Measurements from ENCODE around the gene POLD4.
"Not testable (repeated sequence)": the region's sequence is repeated elsewhere in the genome, so short reads cannot be mapped to it uniquely, and the experiment has no call there.

Gene POLD4

DNA sequence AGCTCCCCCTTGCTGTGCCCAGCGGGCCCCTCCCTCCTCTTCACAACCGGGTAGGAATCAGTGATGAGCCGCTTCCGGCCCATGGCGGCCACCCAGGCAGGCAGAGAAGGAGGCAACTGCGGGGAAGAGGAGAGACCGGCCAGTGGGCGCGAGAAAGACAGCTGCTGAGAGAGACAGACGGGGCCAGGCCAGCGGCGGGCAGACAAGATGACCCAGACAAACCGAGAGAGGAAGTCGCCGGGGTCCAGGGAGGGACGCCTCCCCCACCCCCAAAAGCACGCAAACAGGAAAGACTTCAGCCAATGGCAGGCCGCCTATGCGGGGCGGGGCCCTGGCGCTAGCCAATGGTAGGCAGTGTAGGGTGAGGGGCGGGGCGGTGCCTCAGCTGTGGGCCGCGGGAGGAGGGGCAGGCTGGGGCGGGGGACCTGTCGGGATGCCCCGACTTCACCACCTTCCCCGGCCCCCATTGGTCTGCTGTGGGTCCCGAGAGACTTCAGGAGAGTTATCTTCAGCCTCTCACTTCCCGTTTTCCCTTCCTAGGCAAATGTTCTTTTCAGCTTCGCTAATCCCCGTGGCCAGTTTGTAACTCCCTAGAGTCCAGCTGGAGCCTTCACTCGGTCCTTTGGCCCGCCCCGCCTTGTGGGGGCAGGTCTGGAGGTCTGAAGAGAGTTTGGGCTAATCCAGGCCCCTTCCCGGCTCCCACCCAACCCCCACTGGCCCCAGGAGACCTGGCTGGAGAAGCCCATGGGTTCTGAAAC is at the start of gene POLD4:
Gene POLD4, minus strand, starts transcription at position 230 of the 758 bp plus-strand sequence. Its CDS starts 147 bp downstream, at position 83.
- peak; percentile 48 for DNase-seq

DNA sequence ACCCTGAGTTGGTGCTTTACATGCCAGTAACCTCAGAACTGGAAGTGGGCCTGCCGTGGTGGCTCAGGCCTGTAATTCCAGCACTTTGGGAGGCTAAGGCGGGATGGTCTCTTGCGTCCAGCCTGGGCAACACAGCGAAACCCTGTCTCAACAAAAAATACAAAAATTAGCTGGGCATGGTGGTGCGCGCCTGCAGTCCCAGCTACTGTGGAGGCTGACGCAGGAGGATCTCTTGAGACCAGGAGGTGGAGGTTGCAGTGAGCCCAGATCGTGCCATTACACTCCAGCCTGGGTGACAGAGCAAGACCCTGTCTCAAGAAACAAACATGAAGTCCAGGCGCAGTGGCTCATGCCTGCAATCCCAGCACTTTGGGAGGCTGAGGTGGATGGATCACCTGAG is 49.7 kb upstream of the POLD4 start:
- not testable (repeated sequence) for DNase-seq

DNA sequence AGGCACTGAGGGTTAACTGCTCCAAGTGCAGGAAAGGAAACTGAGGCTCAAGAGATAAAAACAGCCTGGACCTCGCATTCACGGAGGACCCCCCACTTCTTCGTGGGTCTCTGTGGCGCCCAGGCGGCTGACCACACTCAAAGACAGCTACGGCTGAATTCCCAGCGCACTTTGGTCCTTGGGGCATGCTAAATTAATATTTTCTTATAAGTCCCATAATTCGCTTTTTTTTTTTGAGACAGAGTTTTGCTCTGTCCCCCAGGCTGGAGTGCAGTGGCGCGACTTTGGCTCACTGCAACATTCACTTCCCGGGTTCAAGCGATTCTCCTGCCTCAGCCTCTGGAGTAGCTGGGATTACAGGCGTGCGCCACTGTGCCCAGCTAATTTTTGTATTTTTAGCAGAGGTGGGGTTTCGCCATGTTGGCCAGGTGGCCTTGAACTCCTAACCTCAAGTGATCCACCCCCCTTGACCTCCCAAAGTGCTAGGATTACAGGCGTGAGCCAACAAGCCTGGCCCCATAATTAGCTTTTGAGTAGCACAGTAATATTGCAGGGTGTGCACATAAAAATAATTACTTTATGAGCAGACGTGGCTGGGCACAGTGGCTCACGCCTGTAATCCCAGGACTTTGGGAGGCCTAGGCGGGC is 49.0 kb upstream of the POLD4 start:
- not testable (repeated sequence) for DNase-seq

DNA sequence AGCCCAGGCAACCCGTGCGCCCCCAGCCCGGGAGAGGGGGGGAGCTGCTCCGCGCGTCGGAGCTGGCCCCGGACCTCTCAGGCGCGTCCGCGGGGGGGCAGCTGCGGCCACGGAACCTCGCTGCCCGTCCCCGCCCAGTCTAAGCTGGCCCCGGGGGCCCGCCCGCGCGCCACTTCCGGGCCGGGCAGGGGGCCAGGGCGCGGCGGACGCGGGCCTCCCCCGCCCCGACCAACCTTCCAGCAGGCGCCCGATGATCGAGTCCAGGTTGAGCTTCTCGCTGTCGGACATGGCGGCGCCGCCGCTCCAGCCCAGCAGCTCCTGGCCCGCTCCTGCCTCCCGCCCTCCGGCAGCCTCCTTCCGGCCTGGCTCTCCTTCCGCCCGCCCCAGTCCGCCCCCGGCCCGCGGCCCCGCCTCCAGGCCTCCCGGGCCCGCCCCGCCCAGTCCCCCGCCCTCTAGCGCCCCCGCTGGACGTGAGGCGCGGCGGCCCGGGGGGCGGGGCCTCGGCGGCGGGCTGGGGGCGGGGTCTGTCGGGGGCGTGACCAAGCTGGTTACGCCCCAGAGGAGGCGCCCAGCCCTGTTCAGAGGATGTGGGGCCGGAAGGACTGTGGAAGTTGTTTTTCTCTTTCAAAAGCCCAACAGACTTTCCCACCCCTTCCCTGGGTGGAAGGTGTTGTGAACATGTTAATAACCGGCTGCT is 48.3 kb upstream of the POLD4 start, which contains the start of gene PPP1CA:
Gene PPP1CA, minus strand, starts transcription at position 364 of the 697 bp plus-strand sequence. Its CDS starts 76 bp downstream, at position 288.
- DNase-seq: no peak

DNA sequence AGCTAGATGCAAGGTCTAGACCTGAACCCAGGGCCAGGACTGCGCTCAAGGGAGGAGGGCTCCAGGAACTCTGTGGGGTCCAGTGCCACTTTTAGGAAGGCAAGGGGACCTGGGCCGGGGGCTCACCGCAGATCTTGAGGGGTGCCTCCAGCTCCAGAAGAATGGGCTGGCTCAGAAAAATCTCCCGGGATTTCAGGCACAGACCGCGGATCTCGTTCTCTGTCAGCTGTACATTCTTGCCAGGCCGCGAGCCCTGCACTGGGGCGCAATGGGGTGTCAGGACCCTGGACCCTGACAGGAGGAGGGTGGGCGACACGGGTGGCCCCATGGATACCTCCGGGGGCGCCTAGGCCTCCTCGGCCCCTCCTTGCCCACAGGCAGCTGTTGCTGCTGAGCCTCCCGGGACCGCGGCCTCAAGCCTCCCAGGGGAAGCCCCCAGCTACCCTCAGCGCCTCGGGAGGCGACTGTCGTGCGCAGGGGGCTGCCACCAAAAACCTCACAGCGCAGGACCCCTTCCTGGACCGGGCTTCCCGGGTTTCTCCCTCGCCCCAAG is 47.7 kb upstream of the POLD4 start:
- no peak for DNase-seq

DNA sequence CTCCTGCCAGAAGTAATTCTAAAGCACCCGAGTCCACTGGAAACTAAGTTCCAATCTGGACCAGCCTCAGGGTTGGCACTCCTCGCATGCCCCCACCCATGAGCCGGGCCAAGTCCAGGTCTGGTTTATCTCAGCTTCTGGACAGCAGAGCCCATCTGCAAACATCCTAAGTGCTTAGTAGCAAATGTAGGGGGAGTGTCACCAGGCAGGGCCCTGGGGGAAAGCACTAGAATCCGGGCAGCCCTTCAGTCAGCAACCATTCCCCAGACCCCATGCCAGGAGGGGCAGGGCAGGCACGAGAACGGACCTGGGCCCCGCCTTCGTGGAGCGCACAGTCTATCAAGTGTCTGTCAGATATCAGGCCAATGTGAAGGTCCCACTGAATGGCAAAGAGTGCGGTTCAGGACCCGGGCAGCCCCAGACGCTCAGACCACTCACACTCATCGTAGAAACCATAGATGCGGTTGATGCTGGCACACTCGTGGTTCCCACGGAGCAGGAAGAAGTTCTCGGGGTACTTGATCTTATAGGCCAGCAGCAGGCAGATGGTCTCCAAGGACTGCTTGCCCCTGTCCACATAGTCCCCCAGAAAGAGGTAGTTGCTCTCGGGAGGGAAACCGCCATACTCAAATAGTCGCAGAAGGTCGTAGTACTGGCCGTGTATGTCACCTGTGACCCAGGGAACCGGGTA is 47.0 kb upstream of the POLD4 start:
- no peak for DNase-seq

DNA sequence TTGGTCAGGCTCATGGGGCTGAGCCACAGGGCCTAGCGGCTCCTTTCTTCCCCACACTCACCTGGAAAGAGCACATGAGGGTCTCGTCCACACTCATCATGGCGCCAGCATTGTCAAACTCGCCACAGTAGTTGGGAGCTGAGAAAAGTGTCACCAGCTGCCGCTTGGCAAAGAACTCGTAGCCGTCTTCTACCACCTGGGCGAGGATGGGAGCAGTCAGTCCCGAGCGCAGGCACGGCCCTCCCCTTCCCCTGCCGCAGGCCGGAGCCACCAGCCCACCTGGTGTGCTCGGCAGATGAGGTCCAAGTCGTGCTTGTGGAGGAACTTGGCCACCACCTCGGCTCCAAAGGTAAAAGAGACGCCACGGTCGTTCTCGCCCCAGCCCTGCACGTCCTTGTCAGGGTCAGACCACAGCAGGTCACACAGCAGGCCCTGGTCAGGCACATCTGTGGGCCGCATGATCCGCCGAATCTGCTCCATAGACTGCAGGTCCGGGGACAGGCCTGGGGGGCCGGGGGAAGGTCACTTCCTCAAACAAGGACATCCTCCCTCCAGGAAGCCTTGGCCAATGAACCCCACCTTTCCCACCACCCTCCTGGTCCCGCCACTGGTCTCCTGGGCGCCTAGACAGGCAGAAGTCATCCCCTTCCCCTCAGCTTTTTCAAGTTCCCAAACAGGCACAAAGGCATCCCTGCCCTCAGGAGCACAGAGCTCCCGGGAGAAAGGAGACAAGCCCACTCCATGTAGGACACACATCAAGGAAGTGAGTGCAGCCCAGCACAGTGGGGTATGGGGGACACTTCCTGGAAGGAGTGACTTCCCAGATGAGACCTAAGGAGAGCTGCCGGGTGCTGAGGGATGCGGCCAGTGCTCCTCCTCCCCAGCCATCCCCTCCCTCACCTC is 45.6 kb upstream of the POLD4 start:
- DNase-seq: no peak

GRCh38 chr11:67397986-67398660 is 44.8 kb upstream of the POLD4 start:
- no peak for DNase-seq

- DNase-seq: no peak
Measured at GRCh38 chr11:67397536-67397935, 44.2 kb upstream of the POLD4 start.

DNA sequence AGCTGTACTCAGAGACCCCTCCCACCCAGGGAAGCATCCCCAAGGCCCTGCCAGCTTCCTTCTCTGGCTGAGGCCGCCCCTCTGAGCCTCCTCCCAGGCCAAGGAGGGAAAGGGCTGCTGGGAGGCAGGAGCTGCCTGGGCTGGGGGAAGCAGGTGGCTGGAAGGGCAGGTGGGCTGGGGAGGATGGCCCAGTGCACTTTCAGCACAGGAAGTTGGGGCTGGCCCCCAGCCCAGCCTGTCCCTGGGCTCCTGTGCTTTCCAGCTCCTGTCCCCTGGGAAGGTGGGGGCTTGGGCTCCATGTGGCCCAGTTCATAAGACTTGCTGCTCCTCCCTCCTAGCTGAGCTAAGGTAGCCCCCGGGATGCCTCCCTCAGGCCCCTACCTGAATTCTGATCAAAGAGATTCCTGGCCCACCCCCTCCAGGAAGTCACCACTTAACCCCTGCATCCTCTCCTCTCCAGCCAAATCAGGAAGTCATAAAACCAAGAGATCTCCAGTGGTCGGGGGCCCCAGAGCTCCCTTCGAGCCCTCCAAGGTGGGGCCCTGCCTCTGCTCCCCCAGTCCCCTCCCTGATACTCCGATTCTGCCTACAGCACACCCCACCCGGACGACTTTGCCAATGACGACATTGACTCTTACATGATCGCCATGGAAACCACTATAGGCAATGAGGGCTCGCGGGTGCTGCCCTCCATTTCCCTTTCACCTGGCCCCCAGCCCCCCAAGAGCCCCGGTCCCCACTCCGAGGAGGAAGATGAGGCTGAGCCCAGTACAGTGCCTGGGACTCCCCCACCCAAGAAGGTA is 43.4 kb upstream of the POLD4 start:
- no peak for DNase-seq

GRCh38 chr11:67396259-67396581 is 42.9 kb upstream of the POLD4 start:
- DNase-seq: no peak

DNA sequence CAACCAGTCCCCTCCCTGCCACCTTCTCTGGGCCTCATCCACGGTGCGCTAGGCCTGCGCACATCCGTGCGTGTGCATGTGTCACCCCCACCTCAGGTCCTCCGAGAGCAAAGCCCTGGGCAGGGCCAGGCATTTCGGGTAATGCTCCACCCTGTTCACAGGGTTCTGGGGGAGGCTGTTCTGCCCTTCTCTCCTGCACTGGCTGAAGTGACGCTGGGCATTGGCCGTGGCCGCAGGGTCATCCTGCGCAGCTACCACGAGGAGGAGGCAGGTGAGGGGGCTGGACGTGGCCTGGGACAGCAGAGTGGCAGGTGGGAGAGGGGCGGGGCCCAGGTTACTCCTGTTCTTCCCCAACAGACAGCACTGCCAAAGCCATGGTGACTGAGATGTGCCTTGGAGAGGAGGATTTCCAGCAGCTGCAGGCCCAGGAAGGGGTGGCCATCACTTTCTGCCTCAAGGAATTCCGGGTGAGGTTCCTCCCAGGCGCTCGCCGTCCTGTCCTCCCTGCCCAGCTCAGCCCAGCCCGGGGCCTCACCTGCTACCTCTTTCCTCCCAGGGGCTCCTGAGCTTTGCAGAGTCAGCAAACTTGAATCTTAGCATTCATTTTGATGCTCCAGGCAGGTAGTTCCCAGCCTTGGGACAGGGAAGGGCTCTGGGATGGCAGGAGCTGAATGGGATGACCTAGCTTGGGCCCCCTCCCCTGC is 42.4 kb upstream of the POLD4 start:
- DNase-seq: no peak

- DNase-seq: no peak
Measured at GRCh38 chr11:67393990-67394389, 40.6 kb upstream of the POLD4 start.

GRCh38 chr11:67393437-67393836 is 40.1 kb upstream of the POLD4 start:
- no peak for DNase-seq

DNA sequence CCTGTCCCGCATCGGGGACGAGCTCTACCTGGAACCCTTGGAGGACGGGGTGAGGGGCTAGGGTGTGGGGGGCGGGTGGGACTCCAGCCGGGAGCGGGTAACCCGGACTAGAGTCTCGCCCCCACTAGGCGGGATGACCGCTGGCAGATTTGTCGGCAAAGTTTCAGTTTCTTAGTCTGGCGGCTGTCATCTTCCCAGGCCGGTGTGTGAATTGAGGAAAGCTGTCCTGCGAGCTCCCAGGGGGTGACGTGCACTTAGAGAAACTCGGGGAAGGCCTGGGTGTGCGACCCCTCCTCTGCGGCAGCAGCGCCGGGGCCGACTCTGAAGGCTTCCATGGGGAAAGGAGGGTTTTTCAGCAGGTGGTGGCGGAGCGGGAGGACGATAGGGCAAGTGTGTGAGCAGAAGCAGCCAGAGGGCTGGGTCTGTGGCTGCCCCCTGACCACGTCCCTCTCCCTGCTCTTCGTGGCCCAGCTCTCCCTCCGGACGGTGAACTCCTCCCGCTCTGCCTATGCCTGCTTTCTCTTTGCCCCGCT is 38.9 kb upstream of the POLD4 start:
- no peak for DNase-seq

DNA sequence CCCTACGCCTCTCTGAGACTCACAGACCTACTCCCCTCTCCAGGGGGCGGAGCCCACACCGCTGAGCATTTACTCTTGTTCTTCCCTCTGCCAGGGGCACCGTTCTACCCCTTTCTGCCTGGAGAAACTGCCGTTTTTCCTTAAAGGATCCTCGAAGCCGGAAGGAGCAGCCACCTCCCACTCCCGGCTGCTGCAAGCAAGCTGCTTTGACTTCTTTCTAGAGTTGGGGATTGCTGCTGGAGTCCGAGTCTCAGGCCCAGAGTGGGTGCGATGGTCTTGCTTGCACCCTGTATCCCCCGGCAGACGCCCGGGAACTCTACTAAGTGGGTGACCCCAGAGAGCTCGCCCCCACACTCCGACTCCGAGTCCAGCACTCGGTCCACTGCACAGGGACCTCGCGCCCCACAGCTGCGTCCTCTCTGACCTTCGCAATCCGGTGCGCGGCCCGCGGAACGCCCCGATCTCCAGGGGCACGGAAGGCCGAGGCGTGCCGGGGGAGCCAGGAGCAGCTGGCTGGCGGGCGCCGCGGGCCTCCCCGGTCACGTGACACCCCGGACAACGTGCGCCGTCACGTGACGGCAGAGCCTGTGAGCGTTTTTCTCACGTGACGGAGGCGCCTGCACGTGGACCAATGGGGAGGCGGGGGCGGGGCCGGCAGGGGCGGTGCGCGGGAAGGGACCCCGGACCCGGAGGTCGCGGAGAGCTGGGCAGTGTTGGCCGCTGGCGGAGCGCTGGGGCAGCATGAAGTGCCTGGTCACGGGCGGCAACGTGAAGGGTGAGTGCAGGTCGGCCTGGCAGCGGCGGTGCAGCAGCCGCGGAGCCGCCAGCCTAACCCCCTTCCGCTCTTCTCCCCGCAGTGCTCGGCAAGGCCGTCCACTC is 38.2 kb upstream of the POLD4 start, which contains the start of gene RAD9A:
Gene RAD9A, plus strand, starts transcription at position 683 of the 879 bp plus-strand sequence. Its CDS starts 59 bp downstream, at position 742.
- peak; percentile 48 for DNase-seq

DNA sequence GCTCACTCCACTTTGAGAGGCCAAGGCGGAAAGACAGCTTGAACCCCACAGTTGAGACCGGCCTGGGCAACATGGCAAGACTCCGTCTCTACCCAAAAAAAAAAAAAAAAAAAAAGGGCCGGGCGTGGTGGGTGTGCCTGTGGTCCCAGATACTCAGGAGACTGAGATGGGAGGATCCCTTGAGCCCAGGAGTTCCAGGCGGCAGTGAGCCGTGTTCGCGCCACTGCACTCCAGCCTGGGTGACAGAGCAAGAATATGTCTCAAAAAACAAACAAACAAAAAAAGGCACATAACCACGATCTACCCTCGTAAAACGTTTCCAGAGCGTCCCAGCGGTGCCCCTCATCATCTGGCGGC is 37.6 kb upstream of the POLD4 start:
- no peak for DNase-seq

DNA sequence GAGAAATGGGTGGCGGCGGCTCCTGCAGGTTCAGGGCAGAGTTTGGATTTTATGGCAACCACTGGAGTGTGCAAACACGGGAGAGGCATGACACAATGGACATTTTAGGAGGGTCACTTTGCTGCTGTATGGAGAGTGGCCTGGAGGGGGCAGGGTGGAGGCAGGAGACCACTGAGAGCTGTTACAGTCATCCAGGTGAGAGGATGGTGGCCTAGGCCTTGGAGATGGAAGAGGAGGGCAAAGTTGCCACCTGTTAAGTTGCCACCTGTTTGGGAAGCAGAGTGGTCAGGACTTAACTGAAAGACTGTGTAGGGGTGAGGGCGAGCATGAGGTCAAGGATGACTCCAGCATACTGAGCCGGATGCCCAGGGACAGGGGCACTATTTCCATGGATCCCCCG is 36.1 kb upstream of the POLD4 start:
- DNase-seq: no peak

All from NCI-H1436 treated with DMSO at 0.1 percent for 48 hours (cell line).